GM12878 (cell line): ENCODE measurements around the gene SUPT3H. TPM values are rescaled to one million over a fixed set of nuclear protein-coding genes. Genes with fewer than 3 reads are reported as not detected.

Source experiments
- ATAC-seq: fragments of 200-7000 bp; cut with Tn5 transposase; 3 replicates; pipeline ENCODE4 v1.9.1; 2020; ENCODE audit warnings: mild to moderate bottlenecking, moderate library complexity
- BruUV-seq: library from RNA; stranded (reverse); fragments of 400-500 nt; replicated peaks from 2 replicates; lab custom pipeline; 2021; lab: Mats Ljungman, UMichigan
- CTCF ChIA-PET: fragments of 300-600 bp; sonication (Branson Sonifier 250); formaldehyde crosslinking; extraction: SDS; loops from one replicate; lab custom pipeline; 2021; ENCODE audit warnings: inconsistent platforms; lab: Yijun Ruan, JAX
- POLR2A ChIA-PET: fragments of 350-600 bp; formaldehyde crosslinking; extraction: SDS; loops from one replicate; lab custom pipeline; 2021; ENCODE audit warnings: inconsistent platforms; lab: Charles Lee
- RAD21 ChIA-PET: fragments of 300-600 bp; sonication (Branson Sonifier 250); formaldehyde crosslinking; loops from one replicate; lab custom pipeline; 2023; ENCODE audit warnings: antibody characterized with exemption; ENCODE audit not compliant: unreplicated experiment; lab: Charles Lee
- SMC1A ChIA-PET: fragments of 300-600 bp; sonication (Branson Sonifier 250); formaldehyde crosslinking; loops from one replicate; lab custom pipeline; 2023; ENCODE audit not compliant: unreplicated experiment, uncharacterized antibody; lab: Charles Lee
- DNase-seq: peaks from one replicate; pipeline ENCODE4 v3.0.0-alpha.2; 2011; ENCODE audit warnings: low read depth, low spot score
- FAIRE-seq: peaks from 3 replicates; lab custom pipeline; 2011; peaks lifted over from hg19 to GRCh38; lab: Jason Lieb, UNC
- H2AFZ ChIP-seq: 2 replicates; pipeline ENCODE4 v1.6.0; 2011; ENCODE audit warnings: low read depth, low read length, control low read depth; ENCODE audit not compliant: control insufficient read depth
- H3K27ac ChIP-seq: 2 replicates; pipeline ENCODE4 v1.5.1; 2011; ENCODE audit warnings: control low read depth; ENCODE audit not compliant: control insufficient read depth, insufficient read depth
- H3K27me3 ChIP-seq, 2 experiments: replicated peaks in 1 of 2; 2 replicates each; pipeline versions ENCODE4 v1.6.0 to v1.6.1; 2011; ENCODE audit warnings: low read length in 1 of 2; ENCODE audit not compliant: control insufficient read depth in 2 of 2, insufficient read depth in 2 of 2
- H3K36me3 ChIP-seq, 2 experiments: 2 replicates each; pipeline ENCODE4 v1.5.1; 2011; ENCODE audit warnings: low read length in 1 of 2; ENCODE audit not compliant: control insufficient read depth in 2 of 2, insufficient read depth in 2 of 2
- H3K4me1 ChIP-seq: 2 replicates; pipeline ENCODE4 v1.6.1; 2011; ENCODE audit warnings: mild to moderate bottlenecking, low read length, moderate library complexity, mixed read lengths; ENCODE audit not compliant: control insufficient read depth, insufficient read depth
- H3K4me2 ChIP-seq: 2 replicates; pipeline ENCODE4 v1.6.0; 2011; ENCODE audit warnings: control low read depth; ENCODE audit not compliant: control insufficient read depth, insufficient read depth
- H3K4me3 ChIP-seq: fragments of 200-600 bp; sonication (generic); 2 replicates; pipeline ENCODE4 v1.5.1; 2016
- H3K79me2 ChIP-seq: 2 replicates; pipeline ENCODE4 v1.6.0; 2011; ENCODE audit warnings: low read length; ENCODE audit not compliant: control insufficient read depth, insufficient read depth
- H3K9ac ChIP-seq: 2 replicates; pipeline ENCODE4 v1.8.0; 2011; ENCODE audit warnings: low read length, control low read depth, mixed read lengths; ENCODE audit not compliant: control insufficient read depth, insufficient read depth
- H3K9me3 ChIP-seq: replicated peaks from 3 replicates; pipeline ENCODE4 v1.5.1; 2011; ENCODE audit warnings: mild to moderate bottlenecking, low read length; ENCODE audit not compliant: control insufficient read depth, insufficient read depth
- H4K20me1 ChIP-seq: 2 replicates; pipeline ENCODE4 v1.6.0; 2011; ENCODE audit not compliant: control insufficient read depth, insufficient read depth
- ATF2 ChIP-seq: IDR thresholded peaks from 2 replicates; pipeline ENCODE4 v1.6.1; 2012; ENCODE audit warnings: low read length, inconsistent platforms
- LARP7 ChIP-seq: fragments of 450-650 bp; IDR thresholded peaks from 2 replicates; pipeline ENCODE4 v1.6.1; 2017; ENCODE audit warnings: mild to moderate bottlenecking
- MEF2B ChIP-seq: fragments of 450-650 bp; IDR thresholded peaks from 2 replicates; pipeline ENCODE4 v1.6.1; 2018; ENCODE audit warnings: mild to moderate bottlenecking, moderate library complexity; ENCODE audit not compliant: partially characterized antibody, poor library complexity, severe bottlenecking
- POLR2AphosphoS5 ChIP-seq: IDR thresholded peaks from 2 replicates; pipeline ENCODE4 v1.6.1; 2011; ENCODE audit warnings: mild to moderate bottlenecking, low read length, inconsistent platforms
- RELA ChIP-seq: fragments of 450-650 bp; IDR thresholded peaks from 2 replicates; pipeline ENCODE4 v1.8.0; 2014; ENCODE audit warnings: borderline replicate concordance; ENCODE audit not compliant: partially characterized antibody
- SKIL ChIP-seq: fragments of 450-650 bp; IDR thresholded peaks from 2 replicates; pipeline ENCODE4 v1.6.1; 2017; ENCODE audit warnings: mild to moderate bottlenecking, low read depth, inconsistent platforms; ENCODE audit not compliant: poor library complexity, severe bottlenecking
- SUZ12 ChIP-seq: fragments of 200-600 bp; sonication (generic); IDR thresholded peaks from one replicate; pipeline ENCODE4 v1.6.1; 2018; ENCODE audit warnings: antibody characterized with exemption, mild to moderate bottlenecking; ENCODE audit not compliant: unreplicated experiment
- ZNF622 ChIP-seq: fragments of 450-650 bp; IDR thresholded peaks from 2 replicates; pipeline ENCODE4 v1.6.1; 2017; ENCODE audit warnings: mild to moderate bottlenecking, inconsistent platforms
- WGBS: methylation state at CpG from one replicate; pipeline ENCODE4 v1.1.6; 2016; ENCODE audit warnings: low lambda C conversion rate; ENCODE audit not compliant: insufficient replicate concordance, insufficient coverage; ENCODE audit errors: missing lambda C conversion rate; 5-methylcytosine and 5-hydroxymethylcytosine counted together
- in situ Hi-C: fragments of 300-500 bp; cut with MboI; formaldehyde crosslinking; loops from 9 replicates; pipeline ENCODE4 v1.14.3; 2018; ENCODE audit warnings: mixed read lengths
- intact Hi-C: fragments of 100-400 bp; cut with micrococcal nuclease; formaldehyde crosslinking; loops from one replicate; pipeline ENCODE4 v1.14.2; 2022; ENCODE audit not compliant: unreplicated experiment
- polyA plus RNA-seq, 11 experiments: library from polyadenylated mRNA; depleted of rRNA in 4 of 11; unstranded in 6 of 11; stranded (reverse) in 5 of 11; fragments of >200 nt; fragmentation: Nextera tagmentation in 4 of 11; fragmentation: Illumina TruSeq in 1 of 11; extraction: Ambion mirVana in 4 of 11; extraction: Trizol in 1 of 11; gene quantifications; 1 replicate in 1 of 11; 2 replicates in 10 of 11; pipeline versions ENCODE4 v1.2.1 to v1.2.3, GENCODE V29; 2011 to 2016; ENCODE audit warnings: inconsistent platforms in 2 of 11, missing spikeins in 2 of 11, low read depth in 1 of 11
- total RNA-seq, 4 experiments: library from RNA; depleted of rRNA in 3 of 4; stranded (reverse); fragments of >200 nt in 3 of 4; fragmentation: Illumina TruSeq in 1 of 4; extraction: Trizol in 1 of 4; gene quantifications; 2 replicates each; pipeline versions ENCODE4 v1.2.1 to v1.2.3, GENCODE V29; 2013 to 2021
- TF ChIP-seq, protein P1 (sequence below): fragments of 450-650 bp; conservative IDR thresholded peaks from 2 replicates; pipeline ENCODE4 v1.6.1; 2017; ENCODE audit warnings: mild to moderate bottlenecking, moderate library complexity

The SUPT3H gene
- total and polyA plus RNA-seq, 10 of the 15 experiments (the other 5 are each of a cell fraction or from before 2014, with no cell fraction given) = 0.51 to 3.7 (median 2.0) TPM

DNA sequence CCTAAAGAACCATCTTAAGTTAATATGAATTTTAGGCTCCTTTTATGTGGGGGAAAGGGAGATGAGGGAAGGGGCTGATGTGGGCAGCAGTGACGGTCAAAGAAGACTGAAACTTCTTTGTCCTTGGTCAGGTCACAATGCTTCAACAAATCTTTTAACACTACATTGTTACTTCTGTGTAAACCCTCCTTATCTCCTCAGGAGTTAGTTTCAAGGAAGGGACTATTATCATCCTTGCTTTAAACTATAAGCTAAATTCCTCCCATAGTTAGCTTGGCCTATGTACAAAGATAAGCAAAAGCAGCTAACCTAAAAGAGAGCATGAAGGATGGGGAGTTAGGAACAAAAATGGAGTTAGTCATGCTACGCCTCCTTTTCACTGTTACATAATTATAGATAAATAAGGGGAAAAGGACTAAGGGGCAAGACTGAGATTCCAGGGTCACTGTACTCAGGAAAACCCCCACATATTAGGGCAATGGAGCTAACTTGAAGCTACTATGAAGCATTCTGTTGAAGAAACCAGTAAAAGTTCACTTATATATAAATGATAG is 222.3 kb downstream of the SUPT3H start:
- WGBS = 61% methylated on average over 2 of the region's 2 CpGs
- POLR2A ChIA-PET = no interaction called here
- CTCF ChIA-PET = interaction anchor here (0.9 to 1.5 kb wide), 2 partner anchors 10 to 31 kb away, joined by 4 read pairs; no protein-coding TSS in a partner anchor
- no peak overlapping the region for H3K4me3 ChIP-seq
- no peak overlapping the region for H3K27ac ChIP-seq
- RAD21 ChIA-PET = interaction anchor here (0.8 to 2.0 kb wide), 9 partner anchors 9 to 559 kb away, joined by 3 to 9 read pairs (median 3); no protein-coding TSS in a partner anchor
- H4K20me1 ChIP-seq = no peaks in the 10 kb centered on the region
- H3K9ac ChIP-seq = no peak overlapping the region
- no peak for DNase-seq
- SMC1A ChIA-PET = interaction anchor here (0.8 to 3.7 kb wide), 8 partner anchors 9 to 155 kb away, joined by 3 to 18 read pairs (median 4); no protein-coding TSS in a partner anchor
- H3K4me1 ChIP-seq = no peaks in the 10 kb centered on the region
- H3K4me2 ChIP-seq = no peak overlapping the region
- ATAC-seq = no peak
- H2AFZ ChIP-seq = no peak overlapping the region
- in situ Hi-C loops = no loop called here
- no peaks in the 10 kb centered on the region for H3K36me3 ChIP-seq
- TF ChIP-seq SUZ12 = no peak
- TF ChIP-seq LARP7 = no peak
- H3K27me3 ChIP-seq = no peaks in the 10 kb centered on the region
- BruUV-seq = no TSS peak
- no peak for FAIRE-seq
- H3K9me3 ChIP-seq = no peaks in the 10 kb centered on the region
- no peaks in the 10 kb centered on the region for H3K79me2 ChIP-seq
- intact Hi-C loops = loop anchor here (10.0 kb wide), 1 partner anchor 219 kb away; the partner anchor contains the start of gene SUPT3H

GRCh38 chr6:45154679-45155078 is 223.1 kb downstream of the SUPT3H start:
- intact Hi-C loops (loop anchor here (10.0 kb wide), 1 partner anchor 220 kb away; the partner anchor contains the start of gene SUPT3H), in situ Hi-C loops (no loop called here)
- Histone ChIP-seq H3K79me2 (no peaks in the 10 kb centered on the region), H2AFZ (no peak overlapping the region), H3K36me3 (no peaks in the 10 kb centered on the region), H3K27ac (no peak overlapping the region), H3K4me3 (no peak overlapping the region), H3K4me1 (no peaks in the 10 kb centered on the region), H3K27me3 (no peaks in the 10 kb centered on the region), H3K9ac (no peak overlapping the region), H4K20me1 (no peaks in the 10 kb centered on the region), H3K4me2 (no peak overlapping the region), H3K9me3 (no peaks in the 10 kb centered on the region)
- ChIA-PET CTCF (interaction anchor here (1.5 kb wide), 1 partner anchor 11 kb away, joined by 4 read pairs; no protein-coding TSS in a partner anchor), SMC1A (interaction anchor here (1.1 to 3.7 kb wide), 4 partner anchors 9 to 17 kb away, joined by 3 to 18 read pairs (median 6); no protein-coding TSS in a partner anchor), RAD21 (interaction anchor here (1.5 to 2.0 kb wide), 2 partner anchors 10 to 37 kb away, joined by 5 to 9 read pairs; no protein-coding TSS in a partner anchor), POLR2A (no interaction called here)
- no TSS peak for BruUV-seq
- DNase-seq (no peak), ATAC-seq (no peak), FAIRE-seq (no peak)
- WGBS = 50% methylated on average over 3 of the region's 3 CpGs
- TF ChIP-seq ZNF622 (no peak), SKIL (no peak), MEF2B (no peak), POLR2AphosphoS5 (no peak), ATF2 (no peak), RELA (no peak)
- TF ChIP-seq, protein P1, sequence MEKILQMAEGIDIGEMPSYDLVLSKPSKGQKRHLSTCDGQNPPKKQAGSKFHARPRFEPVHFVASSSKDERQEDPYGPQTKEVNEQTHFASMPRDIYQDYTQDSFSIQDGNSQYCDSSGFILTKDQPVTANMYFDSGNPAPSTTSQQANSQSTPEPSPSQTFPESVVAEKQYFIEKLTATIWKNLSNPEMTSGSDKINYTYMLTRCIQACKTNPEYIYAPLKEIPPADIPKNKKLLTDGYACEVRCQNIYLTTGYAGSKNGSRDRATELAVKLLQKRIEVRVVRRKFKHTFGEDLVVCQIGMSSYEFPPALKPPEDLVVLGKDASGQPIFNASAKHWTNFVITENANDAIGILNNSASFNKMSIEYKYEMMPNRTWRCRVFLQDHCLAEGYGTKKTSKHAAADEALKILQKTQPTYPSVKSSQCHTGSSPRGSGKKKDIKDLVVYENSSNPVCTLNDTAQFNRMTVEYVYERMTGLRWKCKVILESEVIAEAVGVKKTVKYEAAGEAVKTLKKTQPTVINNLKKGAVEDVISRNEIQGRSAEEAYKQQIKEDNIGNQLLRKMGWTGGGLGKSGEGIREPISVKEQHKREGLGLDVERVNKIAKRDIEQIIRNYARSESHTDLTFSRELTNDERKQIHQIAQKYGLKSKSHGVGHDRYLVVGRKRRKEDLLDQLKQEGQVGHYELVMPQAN = no peak
